Endothelial cell of umbilical vein (primary cell): ENCODE data around the gene NELL2. TPM values are rescaled to one million over a fixed set of nuclear protein-coding genes. Genes with fewer than 3 reads are reported as not detected.

Source experiments
- BruUV-seq: library from RNA; stranded (reverse); fragments of 400-500 nt; replicated peaks from 2 replicates; lab custom pipeline; 2021; lab: Mats Ljungman, UMichigan
- CTCF ChIA-PET: fragments of 300-600, 350-600 bp; sonication (Branson Sonifier 250); formaldehyde crosslinking; loops from one replicate; lab custom pipeline; 2021; ENCODE audit warnings: antibody characterized with exemption, inconsistent platforms; lab: Charles Lee
- POLR2A ChIA-PET: fragments of 300-600, 350-600 bp; sonication (Branson Sonifier 250); formaldehyde crosslinking; loops from one replicate; lab custom pipeline; 2021; ENCODE audit warnings: antibody characterized with exemption, inconsistent platforms; lab: Charles Lee
- DNase-seq: peaks from one replicate; pipeline ENCODE4 v3.0.0-alpha.2; 2011; ENCODE audit warnings: low read depth, low spot score
- FAIRE-seq: peaks from 2 replicates; lab custom pipeline; 2011; peaks lifted over from hg19 to GRCh38; lab: Jason Lieb, UNC
- H2AFZ ChIP-seq: 2 replicates; pipeline ENCODE4 v1.6.0; 2012; ENCODE audit warnings: low read depth, low read length, control low read depth, inconsistent platforms
- H3K27ac ChIP-seq: 2 replicates; pipeline ENCODE4 v1.5.1; 2011; ENCODE audit warnings: low read depth, mild to moderate bottlenecking, control low read depth, low read length, moderate library complexity; ENCODE audit not compliant: insufficient read depth
- H3K27me3 ChIP-seq, 2 experiments: 2 replicates each; pipeline versions ENCODE4 v1.6.0 to v1.6.1; 2011; ENCODE audit warnings: low read length in 2 of 2, mixed read lengths in 1 of 2; ENCODE audit not compliant: control insufficient read depth in 2 of 2, insufficient read depth in 2 of 2
- H3K36me3 ChIP-seq, 2 experiments: 2 replicates in 1 of 2; 3 replicates in 1 of 2; pipeline ENCODE4 v1.5.1; 2011; ENCODE audit warnings: low read length in 2 of 2, mild to moderate bottlenecking in 1 of 2, moderate library complexity in 1 of 2; ENCODE audit not compliant: control insufficient read depth in 2 of 2, insufficient read depth in 2 of 2; ENCODE audit errors: extremely low read depth in 1 of 2
- H3K4me1 ChIP-seq: 3 replicates; pipeline ENCODE4 v1.5.1; 2011; ENCODE audit warnings: mild to moderate bottlenecking, low read length; ENCODE audit not compliant: control insufficient read depth, insufficient read depth; ENCODE audit errors: extremely low read depth
- H3K4me2 ChIP-seq: 2 replicates; pipeline ENCODE4 v1.6.1; 2011; ENCODE audit warnings: low read length, control low read depth, mixed read lengths; ENCODE audit not compliant: insufficient read depth
- H3K4me3 ChIP-seq, 3 experiments: fragments of 200-600 bp in 1 of 3; sonication (generic), shearing (Covaris generic) in 1 of 3; replicated peaks in 1 of 3; 2 replicates each; pipeline ENCODE4 v1.5.1; 2011 to 2016; ENCODE audit warnings: control low read depth in 3 of 3, low read length in 3 of 3, mild to moderate bottlenecking in 2 of 3, inconsistent platforms in 1 of 3, low read depth in 1 of 3, moderate library complexity in 1 of 3; ENCODE audit not compliant: insufficient read depth in 1 of 3
- H3K79me2 ChIP-seq: 2 replicates; pipeline ENCODE4 v1.6.0; 2012; ENCODE audit warnings: low read length, inconsistent platforms; ENCODE audit not compliant: control insufficient read depth, insufficient read depth
- H3K9ac ChIP-seq: replicated peaks from 2 replicates; pipeline ENCODE3; 2011; ENCODE audit warnings: low read length, control low read depth; ENCODE audit not compliant: insufficient read depth; ENCODE audit errors: extremely low read depth
- H3K9me1 ChIP-seq: replicated peaks from 3 replicates; pipeline ENCODE4 v1.6.0; 2011; ENCODE audit warnings: mild to moderate bottlenecking, low read length; ENCODE audit not compliant: control insufficient read depth, insufficient read depth; ENCODE audit errors: extremely low read depth
- H3K9me3 ChIP-seq: replicated peaks from 2 replicates; pipeline ENCODE4 v1.5.1; 2012; ENCODE audit warnings: low read length, inconsistent platforms; ENCODE audit not compliant: control insufficient read depth, insufficient read depth
- H4K20me1 ChIP-seq: replicated peaks from 2 replicates; pipeline ENCODE3; 2011; ENCODE audit warnings: mild to moderate bottlenecking, low read length; ENCODE audit not compliant: control insufficient read depth, insufficient read depth; ENCODE audit errors: extremely low read depth
- EZH2 ChIP-seq: IDR thresholded peaks from 2 replicates; pipeline ENCODE4 v1.6.1; 2012; ENCODE audit warnings: borderline replicate concordance, low read depth, mild to moderate bottlenecking, moderate library complexity, low read length, inconsistent platforms; ENCODE audit not compliant: severe bottlenecking
- FOS ChIP-seq: IDR thresholded peaks from 2 replicates; pipeline ENCODE4 v1.6.1; 2011; ENCODE audit warnings: mild to moderate bottlenecking, low read length, moderate library complexity, borderline replicate concordance; ENCODE audit not compliant: insufficient read depth
- GATA2 ChIP-seq: IDR thresholded peaks from 2 replicates; pipeline ENCODE4 v1.7.0; 2011; ENCODE audit warnings: low read depth, mild to moderate bottlenecking, moderate library complexity, mixed read lengths, low read length; ENCODE audit not compliant: insufficient read length, insufficient read depth
- JUN ChIP-seq: IDR thresholded peaks from 2 replicates; pipeline ENCODE4 v1.6.1; 2011; ENCODE audit warnings: borderline replicate concordance, low read depth; ENCODE audit not compliant: insufficient read length, insufficient read depth
- MAX ChIP-seq: IDR thresholded peaks from 2 replicates; pipeline ENCODE4 v1.6.1; 2011; ENCODE audit not compliant: insufficient read depth, insufficient read length
- MYC ChIP-seq: IDR thresholded peaks from one replicate; pipeline ENCODE4 v1.6.1; 2011; ENCODE audit warnings: mild to moderate bottlenecking, low read depth, low read length
- POLR2A ChIP-seq: IDR thresholded peaks from 2 replicates; pipeline ENCODE4 v1.6.1; 2012; ENCODE audit warnings: low read depth, mild to moderate bottlenecking, control low read depth, low read length
- POLR2AphosphoS5 ChIP-seq: IDR thresholded peaks from 2 replicates; pipeline ENCODE4 v1.6.1; 2012; ENCODE audit warnings: low read depth, mild to moderate bottlenecking, control low read depth, low read length, moderate library complexity; ENCODE audit not compliant: insufficient read depth
- dilution Hi-C: fragments of 300-500 bp; cut with MboI; formaldehyde crosslinking; loops from one replicate; pipeline ENCODE4 v1.15.0; 2019; ENCODE audit warnings: low sequenced_read_pairs; ENCODE audit not compliant: extremely low pct_ligation_motif_present
- intact Hi-C: fragments of 100-400 bp; cut with micrococcal nuclease; formaldehyde crosslinking; loops from one replicate; pipeline ENCODE4 v1.10.0; 2022
- polyA plus RNA-seq, 4 experiments: library from polyadenylated mRNA; depleted of rRNA in 3 of 4; stranded (reverse) in 3 of 4; unstranded in 1 of 4; fragments of >200 nt; gene quantifications; 2 replicates each; pipeline versions ENCODE4 v1.2.1 to v1.2.3, GENCODE V29; 2011 to 2012; ENCODE audit warnings: missing spikeins in 1 of 4
- total RNA-seq: library from RNA; stranded (reverse); gene quantifications from 2 replicates; pipeline ENCODE4 v1.2.3, GENCODE V29; 2021
- TF ChIP-seq, protein P1 (sequence below), 2 donors: IDR thresholded peaks; 1 replicate in 1 of 2; 2 replicates in 1 of 2; pipeline ENCODE4 v1.5.1; 2011; ENCODE audit warnings: low read length in 2 of 2, mild to moderate bottlenecking in 2 of 2, moderate library complexity in 2 of 2, control low read depth in 1 of 2, inconsistent platforms in 1 of 2, low read depth in 1 of 2; ENCODE audit not compliant: insufficient read depth in 1 of 2; ENCODE audit errors: extremely low read depth in 1 of 2

NELL2 gene
- total and polyA plus RNA-seq, 2 donors (not counting 3 experiments of a cell fraction or from before 2014, with no cell fraction given), result 0.11 to 0.49 TPM

- no peak overlapping the region for H3K4me3 ChIP-seq
- H3K9ac ChIP-seq, result no peak overlapping the region
- POLR2A ChIA-PET, result interaction anchor here (0.6 kb wide), 1 partner anchor 15 kb away, joined by 3 read pairs; no protein-coding TSS in a partner anchor
- CTCF ChIA-PET, result no interaction called here
- TF ChIP-seq MAX (no peak), GATA2 (no peak), MYC (no peak), FOS (no peak), POLR2A (no peak), POLR2AphosphoS5 (no peak), EZH2 (no peak), JUN (no peak)
- TF ChIP-seq, protein P1, sequence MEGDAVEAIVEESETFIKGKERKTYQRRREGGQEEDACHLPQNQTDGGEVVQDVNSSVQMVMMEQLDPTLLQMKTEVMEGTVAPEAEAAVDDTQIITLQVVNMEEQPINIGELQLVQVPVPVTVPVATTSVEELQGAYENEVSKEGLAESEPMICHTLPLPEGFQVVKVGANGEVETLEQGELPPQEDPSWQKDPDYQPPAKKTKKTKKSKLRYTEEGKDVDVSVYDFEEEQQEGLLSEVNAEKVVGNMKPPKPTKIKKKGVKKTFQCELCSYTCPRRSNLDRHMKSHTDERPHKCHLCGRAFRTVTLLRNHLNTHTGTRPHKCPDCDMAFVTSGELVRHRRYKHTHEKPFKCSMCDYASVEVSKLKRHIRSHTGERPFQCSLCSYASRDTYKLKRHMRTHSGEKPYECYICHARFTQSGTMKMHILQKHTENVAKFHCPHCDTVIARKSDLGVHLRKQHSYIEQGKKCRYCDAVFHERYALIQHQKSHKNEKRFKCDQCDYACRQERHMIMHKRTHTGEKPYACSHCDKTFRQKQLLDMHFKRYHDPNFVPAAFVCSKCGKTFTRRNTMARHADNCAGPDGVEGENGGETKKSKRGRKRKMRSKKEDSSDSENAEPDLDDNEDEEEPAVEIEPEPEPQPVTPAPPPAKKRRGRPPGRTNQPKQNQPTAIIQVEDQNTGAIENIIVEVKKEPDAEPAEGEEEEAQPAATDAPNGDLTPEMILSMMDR (IDR thresholded peaks at IDR 0.05; ENCODE audit: extremely low read depth in 1 of 2, insufficient read depth in 1 of 2, low read depth in 1 of 2, low read length in 2 of 2), result no peak
- dilution Hi-C loops, result no loop called here
- H3K79me2 ChIP-seq, result no peaks in the 10 kb centered on the region
- no peaks in the 10 kb centered on the region for H3K27me3 ChIP-seq
- H3K4me1 ChIP-seq, result no peaks in the 10 kb centered on the region
- FAIRE-seq (no peak), DNase-seq (no peak)
- H3K36me3 ChIP-seq, result no peaks in the 10 kb centered on the region
- H3K4me2 ChIP-seq, result no peak overlapping the region
- no peaks in the 10 kb centered on the region for H4K20me1 ChIP-seq
- H3K27ac ChIP-seq, result no peak overlapping the region
- H3K9me1 ChIP-seq, result no peaks in the 10 kb centered on the region
- BruUV-seq, result no TSS peak
- H3K9me3 ChIP-seq, result no peaks in the 10 kb centered on the region
- intact Hi-C loops, result no loop called here
- no peak overlapping the region for H2AFZ ChIP-seq
Measured at GRCh38 chr12:44647917-44648690, 228.0 kb downstream of the NELL2 start.
